ENCODE measurements around the gene SPRING1. TPM values are rescaled to one million over a fixed set of nuclear protein-coding genes. Genes with fewer than 3 reads are reported as not detected.

The SPRING1 gene
- total RNA-seq, 2 experiments from 2014 or later = 7.6 to 7.8 TPM

DNA sequence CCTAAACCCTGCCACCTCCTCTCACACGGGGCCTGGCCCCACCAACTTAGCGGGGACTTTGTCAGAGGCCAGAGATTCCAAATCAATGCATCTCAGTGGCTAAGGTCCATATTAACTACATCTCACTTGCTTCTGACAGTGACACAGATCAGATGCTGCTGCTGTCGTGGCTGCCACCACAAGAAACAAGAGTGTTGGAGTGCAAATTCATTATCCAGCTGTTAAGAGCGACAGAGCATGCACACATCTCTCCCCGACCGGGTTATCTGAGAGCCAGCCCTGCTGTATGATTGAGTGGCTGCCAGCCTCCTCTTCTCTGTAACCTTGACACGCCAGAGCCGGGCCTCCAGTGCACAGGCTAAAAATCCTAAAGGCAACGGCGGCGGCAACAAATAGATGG, 40.2 kb downstream of the SPRING1 start:
- intact Hi-C loops (cut with DNase I, micrococcal nuclease) = no loop called here
- ATAC-seq (ENCODE audit: poor library complexity) = no peak
- no peak overlapping the region for H3K27ac ChIP-seq (ENCODE audit: low read depth in 1 of 2, low read length in 2 of 2)

DNA sequence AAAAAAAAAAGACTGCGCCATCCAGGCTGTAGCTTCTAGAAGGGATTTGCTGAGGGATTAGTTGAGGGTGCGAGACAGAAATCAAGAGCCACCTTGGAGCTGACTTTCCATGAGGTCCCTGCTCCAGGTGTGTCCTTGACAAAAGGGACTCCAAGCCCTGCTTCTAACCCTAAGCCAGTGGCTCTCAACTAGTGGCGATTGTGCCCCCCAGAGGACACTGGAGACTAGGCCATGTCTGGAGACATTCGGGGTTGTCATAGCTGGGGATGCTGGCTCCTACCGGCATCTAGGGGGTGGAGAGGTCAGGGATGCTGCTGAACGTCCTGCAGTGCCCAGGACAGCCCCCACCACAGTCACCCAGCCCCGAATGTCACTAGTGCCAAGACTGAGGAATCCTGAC, 40.6 kb downstream of the SPRING1 start:
- Mint-ChIP-seq H3K4me3 (no peak overlapping the region), H3K9me3 (no peaks in the 10 kb centered on the region), H3K4me1 (ENCODE audit: low read depth) (no peaks in the 10 kb centered on the region), H3K27me3 (peaks cover 27% of the 10 kb centered on the region), H3K36me3 (ENCODE audit: low read depth) (no peaks in the 10 kb centered on the region), H3K27ac (no peak overlapping the region)
- ATAC-seq (ENCODE audit: poor library complexity) = no peak
- TF ChIP-seq, protein P1, sequence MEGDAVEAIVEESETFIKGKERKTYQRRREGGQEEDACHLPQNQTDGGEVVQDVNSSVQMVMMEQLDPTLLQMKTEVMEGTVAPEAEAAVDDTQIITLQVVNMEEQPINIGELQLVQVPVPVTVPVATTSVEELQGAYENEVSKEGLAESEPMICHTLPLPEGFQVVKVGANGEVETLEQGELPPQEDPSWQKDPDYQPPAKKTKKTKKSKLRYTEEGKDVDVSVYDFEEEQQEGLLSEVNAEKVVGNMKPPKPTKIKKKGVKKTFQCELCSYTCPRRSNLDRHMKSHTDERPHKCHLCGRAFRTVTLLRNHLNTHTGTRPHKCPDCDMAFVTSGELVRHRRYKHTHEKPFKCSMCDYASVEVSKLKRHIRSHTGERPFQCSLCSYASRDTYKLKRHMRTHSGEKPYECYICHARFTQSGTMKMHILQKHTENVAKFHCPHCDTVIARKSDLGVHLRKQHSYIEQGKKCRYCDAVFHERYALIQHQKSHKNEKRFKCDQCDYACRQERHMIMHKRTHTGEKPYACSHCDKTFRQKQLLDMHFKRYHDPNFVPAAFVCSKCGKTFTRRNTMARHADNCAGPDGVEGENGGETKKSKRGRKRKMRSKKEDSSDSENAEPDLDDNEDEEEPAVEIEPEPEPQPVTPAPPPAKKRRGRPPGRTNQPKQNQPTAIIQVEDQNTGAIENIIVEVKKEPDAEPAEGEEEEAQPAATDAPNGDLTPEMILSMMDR (IDR thresholded peaks at IDR 0.05) = no peak
- no peak for DNase-seq
- intact Hi-C loops (cut with DNase I, micrococcal nuclease) = no loop called here
- H3K4me3 ChIP-seq (ENCODE audit: low read length) = no peak overlapping the region
- H3K27ac ChIP-seq (ENCODE audit: low read depth in 1 of 2, low read length in 2 of 2) = no peak overlapping the region
- CTCF ChIA-PET = no interaction called here
- POLR2A ChIA-PET = no interaction called here
- H3K27me3 ChIP-seq (ENCODE audit: control insufficient read depth in 1 of 2, insufficient read depth in 2 of 2, low read length in 2 of 2) = peaks cover 13 to 16% of the 10 kb centered on the region in 2 experiments
- peaks cover 0 to 5% of the 10 kb centered on the region in 2 experiments for H3K9me3 ChIP-seq (ENCODE audit: control insufficient read depth in 1 of 2, insufficient read depth in 1 of 2, low read length in 2 of 2)
- H3K36me3 ChIP-seq (ENCODE audit: insufficient read depth, low read length) = no peaks in the 10 kb centered on the region
- no peaks in the 10 kb centered on the region for H3K4me1 ChIP-seq (ENCODE audit: insufficient read depth, low read length)

More for the DNA sequence above, 40.2 kb downstream of the SPRING1 start:
- Histone ChIP-seq H3K4me3 (ENCODE audit: low read length) (no peak overlapping the region), H3K27me3 (ENCODE audit: control insufficient read depth in 1 of 2, insufficient read depth in 2 of 2, low read length in 2 of 2) (peaks cover 13 to 16% of the 10 kb centered on the region in 2 experiments), H3K4me1 (ENCODE audit: insufficient read depth, low read length) (no peaks in the 10 kb centered on the region), H3K36me3 (ENCODE audit: insufficient read depth, low read length) (no peaks in the 10 kb centered on the region), H3K9me3 (ENCODE audit: control insufficient read depth in 1 of 2, insufficient read depth in 1 of 2, low read length in 2 of 2) (peaks cover 0 to 5% of the 10 kb centered on the region in 2 experiments)
- H3K4me1 Mint-ChIP-seq (ENCODE audit: low read depth) = no peaks in the 10 kb centered on the region
- TF ChIP-seq, protein P1 (IDR thresholded peaks at IDR 0.05) = no peak
- H3K36me3 Mint-ChIP-seq (ENCODE audit: low read depth) = no peaks in the 10 kb centered on the region
- H3K27me3 Mint-ChIP-seq = peaks cover 26% of the 10 kb centered on the region
- H3K9me3 Mint-ChIP-seq = no peaks in the 10 kb centered on the region
- H3K4me3 Mint-ChIP-seq = no peak overlapping the region
- ChIA-PET POLR2A (interaction anchor here (0.6 kb wide), 1 partner anchor 41 kb away, joined by 3 read pairs; no protein-coding TSS in a partner anchor), CTCF (no interaction called here)
- no peak for DNase-seq
- H3K27ac Mint-ChIP-seq = no peak overlapping the region

DNA sequence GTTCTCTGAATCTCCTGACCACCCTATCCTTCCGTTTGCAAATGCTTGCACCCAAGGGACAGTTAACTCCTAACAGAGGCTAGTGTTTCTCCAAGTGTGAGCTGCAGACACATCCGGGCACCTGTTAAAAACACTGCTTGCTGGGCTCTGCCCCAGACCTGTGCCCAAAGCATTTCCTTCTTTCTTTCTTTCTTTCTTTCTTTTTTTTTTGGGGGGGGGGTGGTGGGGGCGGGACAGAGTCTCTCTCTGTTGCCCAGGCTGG, 42.5 kb downstream of the SPRING1 start:
- no peak overlapping the region for H3K27ac ChIP-seq (ENCODE audit: low read depth in 1 of 2, low read length in 2 of 2)
- no peaks in the 10 kb centered on the region for H3K36me3 Mint-ChIP-seq (ENCODE audit: low read depth)
- H3K4me1 Mint-ChIP-seq (ENCODE audit: low read depth) = no peaks in the 10 kb centered on the region
- DNase-seq (no peak), ATAC-seq (ENCODE audit: poor library complexity) (no peak)
- H3K4me1 ChIP-seq (ENCODE audit: insufficient read depth, low read length) = no peaks in the 10 kb centered on the region
- no peaks in the 10 kb centered on the region for H3K9me3 Mint-ChIP-seq
- no peaks in the 10 kb centered on the region for H3K36me3 ChIP-seq (ENCODE audit: insufficient read depth, low read length)
- no peak overlapping the region for H3K4me3 Mint-ChIP-seq
- POLR2A ChIA-PET = no interaction called here
- peaks cover 13 to 16% of the 10 kb centered on the region in 2 experiments for H3K27me3 ChIP-seq (ENCODE audit: control insufficient read depth in 1 of 2, insufficient read depth in 2 of 2, low read length in 2 of 2)
- intact Hi-C loops (cut with DNase I, micrococcal nuclease) = no loop called here
- H3K4me3 ChIP-seq (ENCODE audit: low read length) = no peak overlapping the region
- peaks cover 0 to 5% of the 10 kb centered on the region in 2 experiments for H3K9me3 ChIP-seq (ENCODE audit: control insufficient read depth in 1 of 2, insufficient read depth in 1 of 2, low read length in 2 of 2)
- TF ChIP-seq, protein P1 (IDR thresholded peaks at IDR 0.05) = no peak
- CTCF ChIA-PET = no interaction called here
- peaks cover 32% of the 10 kb centered on the region for H3K27me3 Mint-ChIP-seq
- H3K27ac Mint-ChIP-seq = no peak overlapping the region

Data from CD4-positive, alpha-beta T cell (primary cell).